HL-60/S4 (cell line): ENCODE measurements around the gene ILDR1.

Experiments used
- in situ Hi-C: fragments of 300-500 bp; cut with MboI; formaldehyde crosslinking; loops from 2 replicates; pipeline ENCODE4 v1.14.3; 2022; ENCODE audit warnings: low sequenced_read_pairs

ILDR1 gene

GRCh38 chr3:122019493-122019892 lies 2.6 kb downstream of the ILDR1 start:
- in situ Hi-C loops = no loop called here

- in situ Hi-C loops = no loop called here
These were observed 7.3 kb downstream of the ILDR1 start for GRCh38 chr3:122014741-122015140.

GRCh38 chr3:122013448-122013925 lies 8.6 kb downstream of the ILDR1 start:
- in situ Hi-C loops = no loop called here

GRCh38 chr3:122012821-122013220 lies 9.2 kb downstream of the ILDR1 start:
- in situ Hi-C loops = no loop called here

GRCh38 chr3:122011396-122011795 lies 10.7 kb downstream of the ILDR1 start:
- in situ Hi-C loops = no loop called here

- in situ Hi-C loops = no loop called here
These were observed 11.5 kb downstream of the ILDR1 start for GRCh38 chr3:122010506-122010905.

- in situ Hi-C loops = no loop called here
These were observed 13.9 kb downstream of the ILDR1 start for GRCh38 chr3:122008166-122008565.

GRCh38 chr3:122006267-122006666 lies 15.8 kb downstream of the ILDR1 start:
- in situ Hi-C loops = no loop called here

GRCh38 chr3:122004991-122005565 lies 17.0 kb downstream of the ILDR1 start:
- in situ Hi-C loops = no loop called here

- in situ Hi-C loops = no loop called here
These were observed 17.9 kb downstream of the ILDR1 start for GRCh38 chr3:122004107-122004506.

- in situ Hi-C loops = no loop called here
These were observed 18.4 kb downstream of the ILDR1 start for GRCh38 chr3:122003606-122004005.

GRCh38 chr3:122003112-122003511 lies 18.9 kb downstream of the ILDR1 start:
- in situ Hi-C loops = no loop called here

- in situ Hi-C loops = no loop called here
These were observed 19.4 kb downstream of the ILDR1 start for GRCh38 chr3:122002611-122003010.

GRCh38 chr3:122001892-122002291 lies 20.2 kb downstream of the ILDR1 start:
- in situ Hi-C loops = no loop called here

- in situ Hi-C loops = no loop called here
These were observed 21.0 kb downstream of the ILDR1 start for GRCh38 chr3:122000936-122001605.

- in situ Hi-C loops = no loop called here
These were observed 22.1 kb downstream of the ILDR1 start for GRCh38 chr3:121999931-122000330.

- in situ Hi-C loops = no loop called here
These were observed 23.2 kb downstream of the ILDR1 start for GRCh38 chr3:121998611-121999473.

GRCh38 chr3:121998030-121998580 lies 23.9 kb downstream of the ILDR1 start:
- in situ Hi-C loops = no loop called here

GRCh38 chr3:121997372-121997771 lies 24.7 kb downstream of the ILDR1 start:
- in situ Hi-C loops = no loop called here

GRCh38 chr3:121996441-121996840 lies 25.6 kb downstream of the ILDR1 start:
- in situ Hi-C loops = no loop called here
